Measurements from ENCODE around the gene HTR4.
A peak's percentile ranks its signal among the peaks of the same experiment; 100 is the strongest.

HTR4 gene

DNA sequence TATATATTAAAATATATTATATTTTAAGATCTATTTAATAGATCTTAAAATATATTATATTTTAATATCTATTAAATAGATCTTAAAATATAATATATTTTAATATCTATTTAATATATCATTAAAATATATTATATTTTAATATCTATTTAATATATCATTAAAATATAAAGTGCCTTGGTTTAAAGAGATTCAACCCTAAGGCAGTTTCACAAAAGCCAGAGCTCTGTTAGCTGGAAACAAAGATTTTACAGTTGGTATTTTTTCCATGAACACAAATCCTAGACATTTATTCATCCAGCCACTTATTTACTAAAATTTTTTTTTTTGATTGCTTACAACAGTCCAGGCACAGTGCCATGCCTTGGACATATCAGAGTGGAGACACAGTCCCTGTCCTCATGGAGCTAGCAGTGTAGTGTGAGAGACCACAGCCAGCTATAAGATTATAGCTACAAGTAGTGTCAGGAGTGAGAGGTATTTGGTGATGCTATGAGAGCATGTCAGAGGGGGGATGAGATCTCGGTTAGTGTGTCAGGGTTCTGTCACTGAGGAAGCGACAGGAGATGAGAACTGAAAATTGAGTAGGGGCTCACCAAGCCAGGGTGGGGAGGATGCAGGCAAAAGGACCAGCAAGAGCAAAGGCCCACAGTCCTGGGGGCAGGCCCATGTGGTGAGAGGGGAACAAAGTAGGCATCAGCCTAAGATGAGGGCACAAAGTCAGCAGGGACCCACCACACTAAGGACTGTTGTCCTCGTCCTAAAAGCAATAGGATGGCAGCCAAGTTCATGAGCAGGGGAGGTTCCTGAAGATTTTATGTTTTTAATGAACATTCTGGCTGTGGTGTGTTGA lies 196.1 kb downstream of the HTR4 start:
- DNase-seq (ENCODE audit: low read depth), result no peak
- TF ChIP-seq, protein P1, sequence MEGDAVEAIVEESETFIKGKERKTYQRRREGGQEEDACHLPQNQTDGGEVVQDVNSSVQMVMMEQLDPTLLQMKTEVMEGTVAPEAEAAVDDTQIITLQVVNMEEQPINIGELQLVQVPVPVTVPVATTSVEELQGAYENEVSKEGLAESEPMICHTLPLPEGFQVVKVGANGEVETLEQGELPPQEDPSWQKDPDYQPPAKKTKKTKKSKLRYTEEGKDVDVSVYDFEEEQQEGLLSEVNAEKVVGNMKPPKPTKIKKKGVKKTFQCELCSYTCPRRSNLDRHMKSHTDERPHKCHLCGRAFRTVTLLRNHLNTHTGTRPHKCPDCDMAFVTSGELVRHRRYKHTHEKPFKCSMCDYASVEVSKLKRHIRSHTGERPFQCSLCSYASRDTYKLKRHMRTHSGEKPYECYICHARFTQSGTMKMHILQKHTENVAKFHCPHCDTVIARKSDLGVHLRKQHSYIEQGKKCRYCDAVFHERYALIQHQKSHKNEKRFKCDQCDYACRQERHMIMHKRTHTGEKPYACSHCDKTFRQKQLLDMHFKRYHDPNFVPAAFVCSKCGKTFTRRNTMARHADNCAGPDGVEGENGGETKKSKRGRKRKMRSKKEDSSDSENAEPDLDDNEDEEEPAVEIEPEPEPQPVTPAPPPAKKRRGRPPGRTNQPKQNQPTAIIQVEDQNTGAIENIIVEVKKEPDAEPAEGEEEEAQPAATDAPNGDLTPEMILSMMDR (conservative IDR thresholded peaks at IDR 0.05; ENCODE audit: low read depth, low read length), result no peak
- no peak overlapping the region for H3K4me3 ChIP-seq (ENCODE audit: low read length)

DNA sequence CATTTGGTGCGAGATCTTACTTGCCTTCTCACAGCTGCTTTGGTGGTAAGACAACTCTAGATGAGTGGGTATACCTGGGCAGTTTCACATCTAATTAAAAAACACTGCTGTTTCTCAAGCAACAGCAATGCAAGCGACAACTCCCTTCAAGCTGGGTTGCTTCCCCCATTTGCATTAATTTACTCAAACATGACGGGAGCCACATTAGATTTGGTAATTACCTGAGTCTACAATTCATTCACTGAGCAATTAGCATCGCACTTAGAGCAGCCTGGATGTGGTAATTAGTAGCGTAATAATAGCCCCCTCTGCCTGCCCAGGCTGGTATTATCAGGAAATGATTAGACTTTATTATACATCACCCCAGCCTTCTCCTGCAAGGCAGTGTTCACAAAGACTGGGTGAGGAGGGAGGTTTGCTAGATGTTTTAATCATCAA lies 197.1 kb downstream of the HTR4 start:
- no peak overlapping the region for H3K4me3 ChIP-seq (ENCODE audit: low read length)
- no peak for DNase-seq (ENCODE audit: low read depth)
- TF ChIP-seq, protein P1 (conservative IDR thresholded peaks at IDR 0.05; ENCODE audit: low read depth, low read length), result peak; percentile 51

DNA sequence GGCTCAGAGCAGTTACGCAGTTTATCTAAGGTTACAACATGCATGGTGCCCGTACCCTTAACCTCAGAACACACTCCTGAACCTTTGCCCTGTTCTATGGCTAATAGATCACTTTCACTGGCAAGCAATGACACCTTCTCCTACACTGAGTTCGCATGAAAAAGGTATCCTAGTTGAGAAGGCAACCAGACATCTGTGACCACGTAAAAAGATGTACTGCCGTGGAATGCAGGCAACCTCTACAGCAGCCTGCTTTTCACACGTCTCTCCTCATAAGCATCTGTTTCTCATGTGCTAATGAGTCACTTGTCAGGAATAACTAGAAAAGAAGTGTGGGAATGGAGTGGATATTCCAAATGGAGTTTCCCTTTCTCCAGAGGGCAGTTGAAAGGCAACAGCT lies 199.1 kb downstream of the HTR4 start:
- no peak overlapping the region for H3K4me3 ChIP-seq (ENCODE audit: low read length)
- TF ChIP-seq, protein P1 (conservative IDR thresholded peaks at IDR 0.05; ENCODE audit: low read depth, low read length), result no peak
- DNase-seq (ENCODE audit: low read depth), result peak; percentile 80

DNA sequence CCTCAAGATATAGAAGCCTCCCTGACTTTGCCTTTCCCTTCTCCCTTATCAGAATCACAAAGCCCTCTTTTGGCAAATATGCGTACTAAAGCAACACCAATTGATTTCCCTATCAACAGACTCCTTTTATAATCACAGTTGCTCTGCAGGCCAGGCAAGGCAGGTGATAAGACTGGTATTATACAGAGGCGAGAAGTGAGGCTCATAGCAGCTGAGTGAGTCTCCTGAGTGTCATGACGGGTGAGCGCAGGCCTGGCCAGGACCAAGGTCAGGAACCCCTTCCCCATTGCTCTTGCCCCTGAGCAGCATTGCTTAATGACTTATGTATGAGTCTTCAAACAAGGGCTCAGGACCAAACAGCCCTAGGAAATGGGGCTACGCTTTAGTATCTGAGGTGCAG lies 199.8 kb downstream of the HTR4 start:
- TF ChIP-seq, protein P1 (conservative IDR thresholded peaks at IDR 0.05; ENCODE audit: low read depth, low read length), result no peak
- DNase-seq (ENCODE audit: low read depth), result no peak
- no peak overlapping the region for H3K4me3 ChIP-seq (ENCODE audit: low read length)

DNA sequence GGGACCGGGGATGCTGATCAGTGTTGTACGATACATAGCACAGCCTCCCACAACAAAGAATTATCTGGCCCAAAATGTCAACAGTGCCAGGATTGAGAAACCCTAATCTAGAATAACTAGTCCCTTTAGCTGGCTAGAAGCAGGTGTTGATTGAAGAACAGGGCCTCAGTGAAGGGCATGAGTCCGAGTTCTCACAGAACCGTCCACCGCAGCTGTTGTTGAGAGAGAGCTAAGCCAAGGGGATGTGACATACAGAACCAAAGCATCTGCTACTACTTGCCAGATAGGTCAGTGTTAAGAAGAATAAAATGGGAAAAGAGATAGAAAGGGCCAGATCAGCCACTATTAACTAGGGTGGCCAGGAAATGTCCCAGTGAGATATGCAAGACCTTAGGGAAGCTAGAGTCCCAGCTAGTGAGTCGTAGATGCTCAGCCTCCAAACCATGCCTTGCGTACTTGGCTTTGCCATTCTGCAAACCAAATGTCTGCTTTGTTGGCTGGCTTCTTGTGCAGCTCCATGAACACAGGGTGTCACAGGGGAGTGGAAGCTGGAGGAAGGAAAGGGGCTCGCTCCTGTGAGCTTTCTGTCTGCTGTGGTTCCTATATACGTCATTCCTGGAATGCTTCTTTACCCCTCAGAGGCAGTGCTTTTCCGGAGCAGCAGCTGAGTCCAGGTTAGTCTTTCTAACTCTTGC lies 201.7 kb downstream of the HTR4 start:
- no peak overlapping the region for H3K4me3 ChIP-seq (ENCODE audit: low read length)
- DNase-seq (ENCODE audit: low read depth), result no peak
- TF ChIP-seq, protein P1 (conservative IDR thresholded peaks at IDR 0.05; ENCODE audit: low read depth, low read length), result no peak

DNA sequence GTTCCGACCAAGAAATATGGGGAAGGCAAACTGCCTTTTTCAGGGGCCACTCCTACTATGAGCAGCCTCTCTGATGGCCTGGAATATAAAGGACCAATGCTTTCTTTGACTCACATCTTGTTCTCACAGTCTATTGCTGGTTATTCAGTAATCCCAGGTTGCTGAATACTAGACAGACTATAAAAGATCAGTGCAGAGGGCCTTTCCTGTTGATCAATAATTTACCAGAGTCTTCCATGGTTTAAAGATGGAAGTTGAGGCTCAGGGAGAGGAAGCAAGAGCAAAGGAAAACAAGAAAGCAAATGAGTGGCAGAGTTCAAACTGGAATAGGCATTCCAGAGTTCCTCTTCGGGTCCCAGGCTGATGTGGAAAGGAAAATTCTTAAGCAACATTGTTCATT lies 207.7 kb downstream of the HTR4 start:
- no peak for DNase-seq (ENCODE audit: low read depth)
- H3K4me3 ChIP-seq (ENCODE audit: low read length), result no peak overlapping the region
- TF ChIP-seq, protein P1 (conservative IDR thresholded peaks at IDR 0.05; ENCODE audit: low read depth, low read length), result no peak
